GM23248 (cell line): ENCODE measurements around the gene PWP2.
"Not testable (repeated sequence)": the region's sequence is repeated elsewhere in the genome, so short reads cannot be mapped to it uniquely, and the experiment has no call there.

Experiments used
- EZH2 ChIP-seq: fragments of 200-600 bp; sonication (generic); IDR thresholded peaks from 2 replicates; pipeline ENCODE4 v1.6.1; 2018; ENCODE audit warnings: antibody characterized with exemption, mild to moderate bottlenecking; ENCODE audit not compliant: insufficient read depth, poor library complexity, severe bottlenecking
- EZH2phosphoT487 ChIP-seq: fragments of 200-600 bp; sonication (generic); IDR thresholded peaks from 2 replicates; pipeline ENCODE4 v1.6.1; 2018; ENCODE audit warnings: antibody characterized with exemption, moderate library complexity, mild to moderate bottlenecking, low read depth; ENCODE audit not compliant: insufficient read depth

- not testable (repeated sequence) for TF ChIP-seq EZH2phosphoT487, EZH2
Measured at GRCh38 chr21:44171962-44172572, 64.9 kb downstream of the PWP2 start.
